Activated CD4-positive, alpha-beta T cell treated with anti-CD3 and anti-CD28 coated beads for 4 hours (primary cell): ENCODE measurements around the gene OR10G6.
"Not testable (repeated sequence)": the region's sequence is repeated elsewhere in the genome, so short reads cannot be mapped to it uniquely, and the experiment has no call there.

ENCODE experiments used
- DNase-seq, 2 donors: peaks; one replicate each; pipeline ENCODE4 v3.0.0-alpha.2; 2020

The OR10G6 gene, protein sequence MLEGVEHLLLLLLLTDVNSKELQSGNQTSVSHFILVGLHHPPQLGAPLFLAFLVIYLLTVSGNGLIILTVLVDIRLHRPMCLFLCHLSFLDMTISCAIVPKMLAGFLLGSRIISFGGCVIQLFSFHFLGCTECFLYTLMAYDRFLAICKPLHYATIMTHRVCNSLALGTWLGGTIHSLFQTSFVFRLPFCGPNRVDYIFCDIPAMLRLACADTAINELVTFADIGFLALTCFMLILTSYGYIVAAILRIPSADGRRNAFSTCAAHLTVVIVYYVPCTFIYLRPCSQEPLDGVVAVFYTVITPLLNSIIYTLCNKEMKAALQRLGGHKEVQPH

DNA sequence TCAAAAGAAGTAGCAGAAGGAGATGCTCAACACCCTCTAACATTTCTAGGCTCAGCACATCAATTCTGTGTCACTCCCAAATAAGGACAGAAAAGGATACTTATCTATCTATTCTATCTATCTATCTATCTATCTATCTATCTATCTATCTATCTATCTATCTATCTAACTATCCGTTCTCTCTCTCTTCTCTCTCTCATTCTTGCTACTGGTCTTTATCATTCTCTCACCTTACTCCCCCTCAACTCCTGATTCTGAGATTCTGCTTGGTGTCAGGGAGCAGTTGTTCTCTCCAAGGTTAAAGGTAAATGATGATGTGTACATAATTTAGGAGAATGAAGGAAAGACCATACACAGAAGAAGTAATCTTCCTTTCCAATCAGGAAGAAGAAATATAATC lies at the start of gene OR10G6:
OR10G6 (minus strand) TSS at position 43 of the 400 bp plus-strand sequence; CDS start at position 43, 0 bp downstream.
- DNase-seq = no peak

DNA sequence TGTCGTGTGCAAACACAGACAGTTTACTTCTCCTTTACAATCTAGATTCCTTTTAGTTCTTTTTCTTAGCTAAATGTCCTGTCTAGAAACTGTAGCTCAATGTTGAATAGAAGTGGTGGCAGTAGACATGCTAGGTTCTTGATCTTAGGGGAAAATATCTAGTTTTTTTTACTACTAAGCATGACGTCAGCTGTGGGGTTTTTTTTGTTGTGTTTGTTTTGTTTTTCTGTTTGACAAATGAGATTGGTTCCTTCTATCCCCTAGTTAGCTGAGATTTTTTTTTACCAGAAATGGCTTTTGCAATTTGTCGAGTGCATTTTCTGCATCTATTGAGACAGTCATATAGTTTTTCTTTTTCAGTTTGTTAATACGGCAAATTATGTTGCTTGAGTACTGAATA lies 48.5 kb upstream of the OR10G6 start:
- no peak for DNase-seq

DNA sequence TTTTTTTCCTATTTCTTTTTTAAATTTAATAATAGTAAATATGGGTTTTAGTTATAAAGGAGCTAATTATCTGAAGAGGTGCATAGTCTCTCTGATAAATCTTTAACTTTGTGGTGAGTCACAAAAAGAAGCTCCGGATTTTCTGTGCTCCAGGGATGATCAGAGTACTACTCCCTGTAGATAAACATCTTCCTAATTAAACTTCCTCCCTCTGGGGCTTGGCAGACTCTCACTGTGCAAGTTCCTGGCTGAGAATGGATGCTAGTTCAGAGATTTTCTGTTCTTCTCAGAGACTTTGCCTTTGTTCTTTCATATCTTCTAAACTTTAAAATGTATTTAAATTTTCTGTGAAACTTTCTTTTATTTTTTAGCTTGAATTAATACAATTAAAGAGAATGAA lies 46.3 kb upstream of the OR10G6 start, which contains the start of gene OR10G7:
OR10G7 (minus strand) TSS at position 72 of the 400 bp plus-strand sequence. CDS start 2,324 bp downstream, outside the sequence.
- no peak for DNase-seq

DNA sequence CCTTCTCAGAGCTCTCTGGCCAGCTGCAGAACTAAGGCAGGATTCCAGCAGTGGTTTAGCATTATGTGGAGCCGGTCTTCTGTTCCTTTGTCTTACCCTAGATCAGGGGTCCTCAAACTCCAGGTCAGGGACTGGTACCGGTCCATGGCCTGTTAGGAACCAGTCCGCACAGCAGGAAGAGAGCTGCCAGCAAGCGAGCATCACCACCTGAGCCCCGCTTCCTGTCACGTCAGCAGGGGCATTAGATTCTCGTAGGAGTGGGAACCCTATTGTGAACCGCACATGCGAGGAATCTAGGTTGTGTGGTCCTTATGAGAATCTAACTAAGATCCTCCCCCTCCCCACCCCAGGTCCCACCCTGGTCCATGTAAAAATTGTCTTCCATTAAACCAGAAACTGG lies 44.6 kb upstream of the OR10G6 start:
- no peak for DNase-seq

DNA sequence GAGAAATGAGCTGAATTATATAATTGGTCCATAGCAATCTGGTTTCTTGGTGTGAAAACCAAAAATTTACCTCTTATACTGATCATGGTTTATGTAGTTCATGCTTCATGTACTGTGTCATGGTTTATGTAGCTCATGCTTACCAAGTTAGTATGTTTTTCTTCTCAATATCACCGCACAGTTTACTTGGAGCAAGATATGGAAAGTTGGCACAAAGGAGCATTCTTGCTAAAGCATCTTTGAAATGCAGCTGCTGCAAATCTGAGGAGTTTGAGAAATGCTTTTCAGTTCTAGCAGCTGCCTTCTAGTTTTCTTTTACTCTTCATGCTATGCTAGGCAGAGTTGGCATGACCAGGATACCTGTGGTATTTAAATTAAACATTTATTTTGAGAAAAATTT lies 41.7 kb upstream of the OR10G6 start:
- DNase-seq = no peak

DNA sequence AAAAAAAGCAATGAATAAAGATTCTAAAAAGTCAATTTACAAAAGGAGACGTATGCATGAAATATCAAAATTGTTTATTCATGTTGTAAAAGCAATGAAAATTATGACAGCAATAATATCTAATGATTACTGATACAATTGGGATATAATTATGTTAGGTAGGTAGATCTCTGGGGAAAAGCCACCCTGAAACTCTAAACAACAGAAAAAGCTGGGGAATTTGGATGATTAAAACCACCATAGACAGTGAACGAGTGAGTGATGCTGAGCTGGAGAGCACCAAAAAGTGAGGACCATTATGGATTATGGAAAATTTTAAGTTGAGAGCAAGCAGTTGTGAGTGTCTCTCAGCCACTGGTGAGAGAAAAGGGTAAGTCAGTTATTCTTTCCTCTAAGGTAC lies 31.5 kb upstream of the OR10G6 start, which contains the start of gene OR10G8:
OR10G8 (plus strand) TSS at position 301 of the 400 bp plus-strand sequence. CDS start 2,825 bp downstream, outside the sequence.
- DNase-seq = no peak

DNA sequence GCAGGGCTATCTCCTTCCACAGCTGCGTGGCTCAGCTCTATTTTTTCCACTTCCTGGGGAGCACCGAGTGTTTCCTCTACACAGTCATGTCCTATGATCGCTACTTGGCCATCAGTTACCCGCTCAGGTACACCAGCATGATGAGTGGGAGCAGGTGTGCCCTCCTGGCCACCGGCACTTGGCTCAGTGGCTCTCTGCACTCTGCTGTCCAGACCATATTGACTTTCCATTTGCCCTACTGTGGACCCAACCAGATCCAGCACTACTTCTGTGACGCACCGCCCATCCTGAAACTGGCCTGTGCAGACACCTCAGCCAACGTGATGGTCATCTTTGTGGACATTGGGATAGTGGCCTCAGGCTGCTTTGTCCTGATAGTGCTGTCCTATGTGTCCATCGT lies 20.9 kb upstream of the OR10G6 start:
- DNase-seq = not testable (repeated sequence)

DNA sequence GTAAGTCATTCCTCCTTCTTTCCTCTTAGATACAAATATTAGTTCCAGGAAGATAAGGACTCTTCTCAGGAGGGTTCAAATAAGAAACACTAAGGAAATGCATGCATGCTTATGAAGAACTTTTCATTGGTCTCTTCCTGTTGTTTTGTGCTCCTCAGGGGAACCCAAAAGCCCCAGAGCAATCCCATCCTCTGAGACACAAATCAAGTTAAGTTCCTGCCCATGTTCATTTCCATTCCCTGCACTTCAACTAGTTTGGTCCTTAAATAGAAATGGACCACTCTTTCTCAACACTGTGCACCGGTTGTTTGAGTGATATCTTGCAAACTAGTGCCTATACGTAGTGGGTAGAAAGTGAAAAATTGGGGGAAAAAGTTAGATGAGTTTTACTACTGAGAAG lies 17.7 kb upstream of the OR10G6 start, which contains the start of gene OR10G4:
OR10G4 (plus strand) TSS at position 301 of the 400 bp plus-strand sequence. CDS start 2,578 bp downstream, outside the sequence.
- DNase-seq = no peak

DNA sequence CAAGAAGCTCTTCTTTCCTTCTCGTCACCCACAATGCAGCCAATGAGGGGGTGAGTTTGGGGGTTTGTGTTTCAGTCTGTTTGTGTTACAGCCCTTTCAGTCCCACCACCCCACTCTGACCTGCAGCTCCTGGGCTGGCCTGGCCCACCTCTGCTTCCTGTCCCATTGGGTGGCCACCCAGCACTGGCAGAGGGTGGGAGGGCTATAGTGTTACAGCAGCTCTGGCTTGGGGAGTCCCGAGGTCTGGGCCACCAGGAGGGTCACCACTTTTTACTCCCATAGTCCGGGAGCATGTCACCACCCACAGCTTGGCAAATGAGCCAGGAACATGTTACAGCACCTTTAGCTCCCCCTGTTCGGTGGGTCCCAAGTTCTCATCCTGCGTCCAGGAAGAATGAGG lies 15.7 kb downstream of the OR10G6 start:
- DNase-seq = no peak

DNA sequence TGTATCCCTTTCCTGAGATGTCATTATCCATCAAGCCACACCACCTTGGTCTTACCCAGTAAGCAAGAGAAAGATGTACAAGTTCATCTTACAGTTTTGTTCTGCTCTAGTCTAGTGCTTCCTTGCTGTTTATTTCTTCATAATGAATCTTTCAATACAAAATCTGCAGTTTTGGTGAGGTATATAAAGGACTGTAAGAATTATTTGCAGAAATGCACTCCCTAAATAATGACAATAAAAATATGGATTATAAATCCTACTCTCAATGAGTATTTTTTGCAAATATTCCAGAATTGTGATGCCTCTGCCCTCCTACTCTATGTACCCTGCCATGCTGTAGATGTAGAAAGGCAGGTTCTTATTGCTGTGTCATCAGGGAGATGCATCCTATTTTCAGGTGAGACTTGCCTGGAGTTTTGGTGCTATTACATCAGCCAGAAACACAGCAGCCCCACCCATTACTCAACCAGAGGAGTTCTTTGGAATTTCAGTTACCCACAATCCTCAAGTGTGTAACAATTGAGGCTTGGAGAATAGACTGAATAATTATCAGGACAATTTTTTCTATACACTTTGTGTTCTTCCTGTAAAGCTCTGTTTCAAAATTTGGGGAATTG lies 17.1 kb downstream of the OR10G6 start, which contains the start of gene OR10S1:
OR10S1 (minus strand) TSS at position 51 of the 617 bp plus-strand sequence. CDS start 117 bp downstream, outside the sequence.
- no peak for DNase-seq

DNA sequence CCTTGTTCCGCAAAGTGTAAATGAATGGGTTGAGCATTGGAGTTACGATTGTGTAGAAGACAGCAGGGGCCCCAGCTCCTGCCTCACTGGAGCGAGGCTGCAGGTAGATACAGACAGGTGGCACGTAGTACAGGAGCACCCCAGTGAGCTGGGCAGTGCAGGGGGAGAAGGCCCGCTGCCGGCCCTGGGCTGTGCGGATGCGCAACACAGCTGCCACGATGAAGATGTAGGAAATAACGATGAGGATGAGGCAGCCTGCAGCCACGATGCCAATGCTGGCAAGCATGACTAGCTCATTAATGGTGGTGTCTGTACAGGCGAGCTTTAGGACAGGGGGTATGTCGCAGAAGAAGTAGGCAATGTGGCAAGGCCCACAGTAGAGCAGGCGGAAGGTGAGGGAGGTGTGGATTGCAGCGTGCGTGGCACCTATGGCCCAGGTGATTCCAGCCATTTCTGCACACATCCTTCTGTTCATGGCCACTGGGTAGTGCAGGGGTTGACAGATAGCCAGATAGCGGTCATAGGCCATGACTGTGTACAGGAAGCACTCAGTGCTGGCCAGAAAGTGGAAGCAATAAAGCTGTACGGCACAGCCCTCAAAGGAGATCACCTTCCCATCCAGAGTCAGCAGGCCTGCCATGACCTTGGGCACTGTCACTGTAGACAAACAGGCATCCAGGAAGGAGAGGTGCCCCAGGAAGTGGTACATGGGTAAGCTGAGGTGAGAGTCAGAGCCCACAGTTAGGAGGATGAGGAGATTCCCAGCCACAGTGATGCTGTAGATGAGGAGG lies 18.0 kb downstream of the OR10G6 start:
- DNase-seq = no peak

DNA sequence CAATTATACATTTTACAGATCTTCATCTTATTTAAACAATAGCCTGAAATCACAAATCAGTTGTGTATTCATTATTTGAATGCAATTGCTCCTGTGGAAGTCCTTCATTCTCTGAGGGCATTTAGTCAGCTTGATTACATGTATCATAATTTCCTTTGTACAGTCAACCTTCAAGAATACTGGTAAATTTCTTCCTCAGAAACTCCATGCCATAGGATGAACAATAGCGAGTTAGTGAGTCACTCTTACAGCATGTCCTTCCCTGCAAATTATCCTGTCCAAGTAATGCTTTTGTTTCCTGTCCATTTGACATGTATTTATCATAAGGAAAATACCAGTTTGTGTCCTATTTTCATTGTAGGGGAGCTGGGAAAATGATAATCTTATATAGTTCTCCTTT lies 21.1 kb downstream of the OR10G6 start:
- DNase-seq = no peak

DNA sequence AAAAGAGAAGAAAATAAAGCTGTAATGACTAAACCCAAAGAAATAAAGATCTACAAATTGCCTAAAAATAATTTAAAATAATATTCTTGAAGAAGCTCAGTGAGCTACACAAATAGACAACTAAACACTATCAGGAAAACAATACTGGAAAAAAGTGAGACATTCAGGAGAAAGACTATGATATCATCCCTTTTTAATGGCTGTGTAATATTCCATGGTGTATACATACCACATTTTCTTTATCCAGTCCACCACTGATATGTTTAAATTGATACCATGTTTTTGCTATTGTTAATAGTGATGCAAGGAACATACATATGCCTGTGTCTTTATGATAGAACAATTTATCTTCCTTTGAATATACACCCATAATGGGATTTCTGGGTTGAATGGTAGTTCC lies 38.2 kb downstream of the OR10G6 start:
- no peak for DNase-seq

DNA sequence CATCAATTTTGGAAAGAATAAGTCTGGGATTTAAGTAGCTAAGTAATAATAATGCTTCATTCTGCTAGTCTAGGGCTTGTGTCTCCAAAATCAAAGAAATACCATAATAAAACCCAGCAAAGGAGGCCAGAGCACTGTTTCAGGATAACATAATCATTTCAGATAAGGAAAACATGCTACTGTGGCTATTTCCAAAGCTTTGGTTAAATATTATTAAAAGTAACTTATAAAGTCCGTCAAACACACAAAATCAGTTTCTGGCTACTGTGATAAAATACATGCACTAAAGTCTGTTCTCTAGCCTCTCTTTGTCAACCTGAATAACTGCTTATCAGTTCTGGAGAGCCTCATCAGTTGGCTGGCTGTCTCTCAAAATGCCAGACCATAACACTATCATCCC lies 49.8 kb downstream of the OR10G6 start:
- no peak for DNase-seq
